HepG2 (cell line): ENCODE results near the gene ZNF541. TPM values are rescaled to one million over a fixed set of nuclear protein-coding genes. Genes with fewer than 3 reads are reported as not detected.

Experiments
- ARID2 ChIP-seq: sonication (generic); formaldehyde crosslinking; IDR thresholded peaks from 2 replicates; pipeline ENCODE4 v1.8.1; 2022; ENCODE audit warnings: mild to moderate bottlenecking, missing genetic modification reagents, borderline replicate concordance
- ERF ChIP-seq: IDR thresholded peaks from 2 replicates; pipeline ENCODE4 v1.6.1; 2018; ENCODE audit warnings: missing biosample characterization, missing genetic modification reagents
- GTF3A ChIP-seq: sonication (generic); formaldehyde crosslinking; conservative IDR thresholded peaks from 2 replicates; pipeline ENCODE4 v1.4.0; 2020; ENCODE audit warnings: mild to moderate bottlenecking, missing genetic modification reagents
- KDM5A ChIP-seq: fragments of 200-600 bp; sonication (generic); IDR thresholded peaks from 2 replicates; pipeline ENCODE4 v1.7.0; 2018; ENCODE audit warnings: antibody characterized with exemption, mild to moderate bottlenecking, low read length, borderline replicate concordance
- MEIS1 ChIP-seq: sonication (generic); formaldehyde crosslinking; IDR thresholded peaks from 2 replicates; pipeline ENCODE4 v1.9.0; 2021; ENCODE audit warnings: mild to moderate bottlenecking, missing genetic modification reagents, moderate library complexity, borderline replicate concordance
- MIER2 ChIP-seq: IDR thresholded peaks from 2 replicates; pipeline ENCODE4 v1.6.1; 2016; ENCODE audit warnings: missing biosample characterization, missing genetic modification reagents
- SALL2 ChIP-seq: sonication (generic); formaldehyde crosslinking; IDR thresholded peaks from 2 replicates; pipeline ENCODE4 v1.8.1; 2023; ENCODE audit warnings: mild to moderate bottlenecking, missing genetic modification reagents, inconsistent platforms
- THRA ChIP-seq: sonication (generic); formaldehyde crosslinking; IDR thresholded peaks from 2 replicates; pipeline ENCODE4 v1.4.0; 2020; ENCODE audit warnings: missing genetic modification reagents, borderline replicate concordance
- ZFP36L2 ChIP-seq: sonication (generic); formaldehyde crosslinking; IDR thresholded peaks from 2 replicates; pipeline ENCODE4 v1.4.0; 2020; ENCODE audit warnings: missing genetic modification reagents
- ZNF234 ChIP-seq: sonication (generic); formaldehyde crosslinking; conservative IDR thresholded peaks from 2 replicates; pipeline ENCODE4 v1.5.1; 2020; ENCODE audit warnings: mild to moderate bottlenecking, missing genetic modification reagents
- ZNF44 ChIP-seq: sonication (generic); formaldehyde crosslinking; IDR thresholded peaks from 2 replicates; pipeline ENCODE4 v1.5.1; 2020; ENCODE audit warnings: mild to moderate bottlenecking, missing genetic modification reagents
- ZNF484 ChIP-seq: sonication (generic); formaldehyde crosslinking; IDR thresholded peaks from 2 replicates; pipeline ENCODE4 v1.5.1; 2020; ENCODE audit warnings: mild to moderate bottlenecking, low read depth, missing genetic modification reagents, borderline replicate concordance
- ZNF646 ChIP-seq: sonication (generic); formaldehyde crosslinking; IDR thresholded peaks from 2 replicates; pipeline ENCODE4 v1.9.0; 2021; ENCODE audit warnings: mild to moderate bottlenecking, missing genetic modification reagents
- ZNF784 ChIP-seq: sonication (generic); formaldehyde crosslinking; IDR thresholded peaks from 2 replicates; pipeline ENCODE4 v1.5.1; 2020; ENCODE audit warnings: missing genetic modification reagents, mild to moderate bottlenecking, borderline replicate concordance
- polyA plus RNA-seq, 8 experiments: library from polyadenylated mRNA; depleted of rRNA in 3 of 8; stranded (reverse) in 7 of 8; unstranded in 1 of 8; fragments of >200 nt; fragmentation: Illumina TruSeq in 4 of 8; extraction: Trizol in 4 of 8; gene quantifications; 2 replicates each; pipeline versions ENCODE4 v1.2.1 to v1.2.3, GENCODE V29; 2011 to 2016; ENCODE audit warnings: low read depth in 4 of 8, missing spikeins in 1 of 8, mixed read lengths in 1 of 8; ENCODE audit not compliant: insufficient read depth in 1 of 8
- total RNA-seq, 5 experiments: library from RNA; depleted of rRNA; stranded (reverse); fragments of >200 nt; fragmentation: Illumina TruSeq; extraction: Trizol; gene quantifications; 2 replicates each; pipeline ENCODE4 v1.2.3, GENCODE V29; 2016; ENCODE audit warnings: low read depth in 1 of 5
- TF ChIP-seq, protein P1 (sequence below): IDR thresholded peaks from 2 replicates; pipeline ENCODE4 v1.6.1; 2012; ENCODE audit warnings: low read length, improper control_type of control experiment

Gene ZNF541
- total and polyA plus RNA-seq, 2 of the 13 experiments (the other 11 are each of a cell fraction or from before 2014, with no cell fraction given), result 0.03 to 0.04 TPM

DNA sequence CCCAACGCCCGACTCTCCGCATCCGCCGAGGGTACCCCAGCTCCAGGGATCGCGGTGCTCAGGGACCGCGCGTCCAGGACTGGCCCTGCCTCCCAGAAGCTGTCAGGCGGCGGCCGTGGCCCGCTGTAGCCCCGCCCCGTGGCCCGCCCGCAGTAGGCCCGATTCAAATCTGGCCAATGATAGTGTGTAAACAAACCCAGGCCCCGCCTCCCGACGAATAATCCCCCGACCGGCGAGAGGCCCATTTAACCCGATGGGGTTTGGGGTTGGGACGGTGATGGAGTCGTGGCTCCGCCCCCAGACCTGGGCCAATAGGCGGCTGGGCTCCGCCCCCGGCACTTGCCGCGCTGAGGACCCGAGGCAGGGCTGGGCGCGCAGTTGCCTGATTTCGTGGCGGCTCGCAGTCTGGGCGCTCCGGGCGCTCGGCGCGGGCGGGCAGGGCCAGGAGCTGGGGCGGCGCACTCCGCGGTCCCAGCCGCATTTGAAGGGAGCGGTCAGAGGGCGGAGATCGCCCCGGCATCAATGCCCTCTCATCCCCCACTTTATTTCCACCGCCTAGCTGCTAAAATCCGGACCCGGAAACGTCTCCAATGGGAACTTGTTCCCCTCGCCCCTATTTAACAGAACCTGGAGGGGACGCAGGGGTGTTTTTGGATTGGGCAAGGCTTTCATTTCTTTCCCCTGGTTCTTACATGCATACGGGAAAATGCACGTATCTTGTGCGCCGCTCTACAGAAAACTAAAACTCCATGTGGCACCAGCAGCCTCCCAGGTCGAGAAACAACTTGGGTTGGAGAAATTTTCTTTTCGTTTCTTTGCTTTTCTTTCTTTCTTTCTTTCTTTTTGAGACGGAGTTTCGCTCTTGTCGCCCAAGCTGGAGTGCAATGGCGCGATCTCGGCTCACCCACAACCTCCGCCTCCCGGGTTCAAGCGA is 27.6 kb upstream of the ZNF541 start (continued):
- TF ChIP-seq ZNF784 (peak; percentile 21; the same call in 1 of the 2 replicates), MEIS1 (CRISPR knock-in tag) (peak; percentile 19; the same call in 1 of the 2 replicates), KDM5A (no peak), THRA (peak; percentile 36), ZNF646 (CRISPR knock-in tag) (no peak), ZNF484 (CRISPR knock-in tag) (no peak), ZNF234 (no peak), ZNF44 (CRISPR knock-in tag) (peak; percentile 51; the same call in 1 of the 2 replicates), ARID2 (CRISPR knock-in tag) (peak; percentile 37; the same call in 1 of the 2 replicates), ZFP36L2 (no peak), ERF (peak; percentile 50; the same call in 1 of the 2 replicates), GTF3A (CRISPR knock-in tag) (no peak), MIER2 (CRISPR knock-in tag) (no peak), SALL2 (CRISPR knock-in tag) (peak; percentile 76)
- TF ChIP-seq, protein P1, sequence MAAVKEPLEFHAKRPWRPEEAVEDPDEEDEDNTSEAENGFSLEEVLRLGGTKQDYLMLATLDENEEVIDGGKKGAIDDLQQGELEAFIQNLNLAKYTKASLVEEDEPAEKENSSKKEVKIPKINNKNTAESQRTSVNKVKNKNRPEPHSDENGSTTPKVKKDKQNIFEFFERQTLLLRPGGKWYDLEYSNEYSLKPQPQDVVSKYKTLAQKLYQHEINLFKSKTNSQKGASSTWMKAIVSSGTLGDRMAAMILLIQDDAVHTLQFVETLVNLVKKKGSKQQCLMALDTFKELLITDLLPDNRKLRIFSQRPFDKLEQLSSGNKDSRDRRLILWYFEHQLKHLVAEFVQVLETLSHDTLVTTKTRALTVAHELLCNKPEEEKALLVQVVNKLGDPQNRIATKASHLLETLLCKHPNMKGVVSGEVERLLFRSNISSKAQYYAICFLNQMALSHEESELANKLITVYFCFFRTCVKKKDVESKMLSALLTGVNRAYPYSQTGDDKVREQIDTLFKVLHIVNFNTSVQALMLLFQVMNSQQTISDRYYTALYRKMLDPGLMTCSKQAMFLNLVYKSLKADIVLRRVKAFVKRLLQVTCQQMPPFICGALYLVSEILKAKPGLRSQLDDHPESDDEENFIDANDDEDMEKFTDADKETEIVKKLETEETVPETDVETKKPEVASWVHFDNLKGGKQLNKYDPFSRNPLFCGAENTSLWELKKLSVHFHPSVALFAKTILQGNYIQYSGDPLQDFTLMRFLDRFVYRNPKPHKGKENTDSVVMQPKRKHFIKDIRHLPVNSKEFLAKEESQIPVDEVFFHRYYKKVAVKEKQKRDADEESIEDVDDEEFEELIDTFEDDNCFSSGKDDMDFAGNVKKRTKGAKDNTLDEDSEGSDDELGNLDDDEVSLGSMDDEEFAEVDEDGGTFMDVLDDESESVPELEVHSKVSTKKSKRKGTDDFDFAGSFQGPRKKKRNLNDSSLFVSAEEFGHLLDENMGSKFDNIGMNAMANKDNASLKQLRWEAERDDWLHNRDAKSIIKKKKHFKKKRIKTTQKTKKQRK, result no peak
